ENCODE data around the gene FYCO1.

The FYCO1 gene

DNA sequence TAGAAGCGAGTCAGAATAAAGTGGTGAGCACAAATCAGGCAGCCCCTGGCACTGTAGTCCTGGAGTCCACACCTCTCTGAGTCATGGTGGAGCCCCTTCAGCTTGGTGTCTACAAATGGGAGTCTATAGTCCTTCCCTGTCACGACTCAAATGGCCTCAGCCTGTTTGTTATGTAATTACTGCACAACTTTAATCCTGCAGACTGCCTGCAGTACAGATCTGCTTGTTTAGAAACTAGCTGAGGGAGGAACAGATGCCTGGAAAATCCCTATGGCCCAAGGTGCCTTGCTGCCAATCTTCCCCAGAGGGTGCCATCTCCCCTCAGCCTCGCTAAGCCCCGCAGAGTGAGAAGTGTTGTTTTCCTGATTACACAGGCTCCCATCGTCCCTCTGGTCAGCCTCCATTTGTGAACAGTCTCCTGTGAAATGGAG lies 56.3 kb downstream of the FYCO1 start:
- peaks cover 0 to 3% (median 0%) of the 10 kb centered on the region in 5 donors for H3K9me3 ChIP-seq (ENCODE audit: control insufficient read depth in 5 of 5, low read length in 5 of 5)
- no peak overlapping the region for H3K27ac ChIP-seq (ENCODE audit: low read depth, low read length)
- peaks cover 6 to 55% (median 36%) of the 10 kb centered on the region in 5 donors for H3K36me3 ChIP-seq (ENCODE audit: control insufficient read depth in 5 of 5, insufficient read depth in 5 of 5, low read length in 5 of 5)

DNA sequence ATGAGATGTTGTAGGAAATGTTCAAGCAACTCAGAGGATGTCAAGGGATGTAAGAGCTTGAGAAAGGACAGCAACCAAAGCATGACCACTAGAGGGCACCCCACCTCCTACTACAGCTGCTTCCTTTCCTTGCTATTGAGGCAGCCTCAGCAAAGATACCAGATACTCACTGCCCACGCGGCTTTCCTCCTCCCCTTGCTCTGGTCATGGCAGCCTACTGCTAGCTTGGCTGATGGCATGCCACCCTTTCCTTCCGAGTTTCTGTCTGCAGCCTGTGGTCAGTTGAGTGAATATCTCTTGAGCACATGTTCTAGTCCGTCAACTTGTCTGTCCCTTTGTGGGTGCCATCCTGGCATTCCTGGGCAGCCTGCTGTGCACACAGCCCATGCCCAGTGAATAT lies 56.8 kb downstream of the FYCO1 start:
- H3K4me3 ChIP-seq (ENCODE audit: low read depth in 1 of 5, low read length in 5 of 5), result no peak overlapping the region
- no peak overlapping the region for H3K9ac ChIP-seq (ENCODE audit: low read length in 5 of 5)
- H3K9me3 ChIP-seq (ENCODE audit: control insufficient read depth in 5 of 5, low read length in 5 of 5), result peaks cover 0 to 3% (median 0%) of the 10 kb centered on the region in 5 donors
- peaks cover 2 to 16% (median 6%) of the 10 kb centered on the region in 5 donors for H3K4me1 ChIP-seq (ENCODE audit: control insufficient read depth in 5 of 5, insufficient read depth in 5 of 5, low read length in 5 of 5)
- H3K27ac ChIP-seq (ENCODE audit: low read depth, low read length), result no peak overlapping the region
- no peaks in the 10 kb centered on the region for H3K27me3 ChIP-seq (ENCODE audit: control insufficient read depth in 5 of 5, insufficient read depth in 4 of 5, low read length in 5 of 5)
- peaks cover 9 to 58% (median 38%) of the 10 kb centered on the region in 5 donors for H3K36me3 ChIP-seq (ENCODE audit: control insufficient read depth in 5 of 5, insufficient read depth in 5 of 5, low read length in 5 of 5)

More for the DNA sequence above, 56.3 kb downstream of the FYCO1 start:
- peaks cover 2 to 16% (median 6%) of the 10 kb centered on the region in 5 donors for H3K4me1 ChIP-seq (ENCODE audit: control insufficient read depth in 5 of 5, insufficient read depth in 5 of 5, low read length in 5 of 5)
- no peaks in the 10 kb centered on the region for H3K27me3 ChIP-seq (ENCODE audit: control insufficient read depth in 5 of 5, insufficient read depth in 4 of 5, low read length in 5 of 5)
- H3K9ac ChIP-seq (ENCODE audit: low read length in 5 of 5), result no peak overlapping the region
- no peak overlapping the region for H3K4me3 ChIP-seq (ENCODE audit: low read depth in 1 of 5, low read length in 5 of 5)

- peaks cover 2 to 16% (median 6%) of the 10 kb centered on the region in 5 donors for H3K4me1 ChIP-seq (ENCODE audit: control insufficient read depth in 5 of 5, insufficient read depth in 5 of 5, low read length in 5 of 5)
- no peak overlapping the region for H3K9ac ChIP-seq (ENCODE audit: low read length in 5 of 5)
- peaks cover 17 to 62% (median 42%) of the 10 kb centered on the region in 5 donors for H3K36me3 ChIP-seq (ENCODE audit: control insufficient read depth in 5 of 5, insufficient read depth in 5 of 5, low read length in 5 of 5)
- H3K9me3 ChIP-seq (ENCODE audit: control insufficient read depth in 5 of 5, low read length in 5 of 5), result peaks cover 0 to 3% (median 0%) of the 10 kb centered on the region in 5 donors
- H3K27me3 ChIP-seq (ENCODE audit: control insufficient read depth in 5 of 5, insufficient read depth in 4 of 5, low read length in 5 of 5), result no peaks in the 10 kb centered on the region
- H3K4me3 ChIP-seq (ENCODE audit: low read depth in 1 of 5, low read length in 5 of 5), result no peak overlapping the region
- H3K27ac ChIP-seq (ENCODE audit: low read depth, low read length), result no peak overlapping the region
Measured at GRCh38 chr3:45938043-45938435, 57.6 kb downstream of the FYCO1 start.

- H3K4me3 ChIP-seq (ENCODE audit: low read depth in 1 of 5, low read length in 5 of 5), result no peak overlapping the region
- peaks cover 0 to 3% (median 0%) of the 10 kb centered on the region in 5 donors for H3K9me3 ChIP-seq (ENCODE audit: control insufficient read depth in 5 of 5, low read length in 5 of 5)
- H3K9ac ChIP-seq (ENCODE audit: low read length in 5 of 5), result no peak overlapping the region
- H3K27ac ChIP-seq (ENCODE audit: low read depth, low read length), result no peak overlapping the region
- H3K4me1 ChIP-seq (ENCODE audit: control insufficient read depth in 5 of 5, insufficient read depth in 5 of 5, low read length in 5 of 5), result peaks cover 1 to 10% (median 3%) of the 10 kb centered on the region in 5 donors
- no peaks in the 10 kb centered on the region for H3K27me3 ChIP-seq (ENCODE audit: control insufficient read depth in 5 of 5, insufficient read depth in 4 of 5, low read length in 5 of 5)
- H3K36me3 ChIP-seq (ENCODE audit: control insufficient read depth in 5 of 5, insufficient read depth in 5 of 5, low read length in 5 of 5), result peaks cover 19 to 61% (median 47%) of the 10 kb centered on the region in 5 donors
Measured at GRCh38 chr3:45937206-45938042, 58.2 kb downstream of the FYCO1 start.

- Histone ChIP-seq H3K27me3 (ENCODE audit: control insufficient read depth in 5 of 5, insufficient read depth in 4 of 5, low read length in 5 of 5) (no peaks in the 10 kb centered on the region), H3K27ac (ENCODE audit: low read depth, low read length) (no peak overlapping the region), H3K36me3 (ENCODE audit: control insufficient read depth in 5 of 5, insufficient read depth in 5 of 5, low read length in 5 of 5) (peaks cover 19 to 68% (median 58%) of the 10 kb centered on the region in 5 donors), H3K9me3 (ENCODE audit: control insufficient read depth in 5 of 5, low read length in 5 of 5) (peaks cover 0 to 3% (median 0%) of the 10 kb centered on the region in 5 donors), H3K4me3 (ENCODE audit: low read depth in 1 of 5, low read length in 5 of 5) (no peak overlapping the region), H3K4me1 (ENCODE audit: control insufficient read depth in 5 of 5, insufficient read depth in 5 of 5, low read length in 5 of 5) (peaks cover 0 to 5% (median 2%) of the 10 kb centered on the region in 5 donors), H3K9ac (ENCODE audit: low read length in 5 of 5) (no peak overlapping the region)
Measured at GRCh38 chr3:45936261-45936660, 59.4 kb downstream of the FYCO1 start.

- no peak overlapping the region for H3K27ac ChIP-seq (ENCODE audit: low read depth, low read length)
- peaks cover 19 to 90% (median 84%) of the 10 kb centered on the region in 5 donors for H3K36me3 ChIP-seq (ENCODE audit: control insufficient read depth in 5 of 5, insufficient read depth in 5 of 5, low read length in 5 of 5)
Measured at GRCh38 chr3:45933591-45933990, 62.0 kb downstream of the FYCO1 start.

DNA sequence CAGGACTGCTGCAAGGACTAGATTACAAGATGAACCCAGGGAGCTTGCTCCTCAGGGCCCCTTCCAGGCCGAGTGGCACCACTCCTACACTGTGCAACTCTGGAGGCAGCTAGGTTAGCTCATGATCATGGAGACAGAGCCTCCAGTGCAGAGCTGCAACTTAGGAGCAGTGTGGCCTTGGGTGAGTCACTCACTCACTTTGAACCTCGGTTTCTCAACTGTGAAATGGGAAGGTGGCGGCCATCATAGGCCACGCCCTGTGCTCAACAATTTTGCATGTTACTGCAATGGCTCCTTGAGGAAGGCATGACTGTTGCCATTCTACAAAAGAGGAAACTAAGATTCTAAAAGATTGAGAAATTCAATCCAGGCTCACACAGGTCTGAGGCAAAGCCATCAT lies 63.5 kb downstream of the FYCO1 start:
- no peak overlapping the region for H3K4me3 ChIP-seq (ENCODE audit: low read depth in 1 of 5, low read length in 5 of 5)
- H3K9ac ChIP-seq (ENCODE audit: low read length in 5 of 5), result no peak overlapping the region
- H3K27me3 ChIP-seq (ENCODE audit: control insufficient read depth in 5 of 5, insufficient read depth in 4 of 5, low read length in 5 of 5), result no peaks in the 10 kb centered on the region
- no peak overlapping the region for H3K27ac ChIP-seq (ENCODE audit: low read depth, low read length)
- H3K4me1 ChIP-seq (ENCODE audit: control insufficient read depth in 5 of 5, insufficient read depth in 5 of 5, low read length in 5 of 5), result no peaks in the 10 kb centered on the region
- peaks cover 19 to 97% (median 89%) of the 10 kb centered on the region in 5 donors for H3K36me3 ChIP-seq (ENCODE audit: control insufficient read depth in 5 of 5, insufficient read depth in 5 of 5, low read length in 5 of 5)
- no peaks in the 10 kb centered on the region for H3K9me3 ChIP-seq (ENCODE audit: control insufficient read depth in 5 of 5, low read length in 5 of 5)

More at GRCh38 chr3:45933591-45933990, 62.0 kb downstream of the FYCO1 start:
- Histone ChIP-seq H3K27me3 (ENCODE audit: control insufficient read depth in 5 of 5, insufficient read depth in 4 of 5, low read length in 5 of 5) (no peaks in the 10 kb centered on the region), H3K9ac (ENCODE audit: low read length in 5 of 5) (no peak overlapping the region), H3K9me3 (ENCODE audit: control insufficient read depth in 5 of 5, low read length in 5 of 5) (no peaks in the 10 kb centered on the region), H3K4me1 (ENCODE audit: control insufficient read depth in 5 of 5, insufficient read depth in 5 of 5, low read length in 5 of 5) (no peaks in the 10 kb centered on the region), H3K4me3 (ENCODE audit: low read depth in 1 of 5, low read length in 5 of 5) (no peak overlapping the region)

DNA sequence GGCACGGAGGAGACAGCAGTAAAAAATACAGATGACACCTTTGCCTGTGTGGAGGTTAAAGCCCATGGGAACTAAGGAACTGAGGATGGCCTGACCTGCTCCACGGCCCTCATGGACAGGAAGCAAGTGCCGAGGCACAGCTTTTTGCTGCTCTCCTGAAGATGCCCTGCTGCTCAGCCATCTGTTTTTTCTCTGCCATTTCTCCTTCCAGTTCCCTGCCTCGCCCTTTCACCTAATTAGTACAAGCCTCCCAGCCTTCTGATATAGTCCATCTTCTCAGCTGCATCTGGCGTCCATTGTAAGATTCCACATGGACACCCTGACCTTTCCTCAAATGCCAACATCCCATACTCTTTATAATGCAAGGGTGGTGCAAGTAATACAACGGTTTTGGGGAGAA lies 64.1 kb downstream of the FYCO1 start:
- Histone ChIP-seq H3K27me3 (ENCODE audit: control insufficient read depth in 5 of 5, insufficient read depth in 4 of 5, low read length in 5 of 5) (no peaks in the 10 kb centered on the region), H3K4me3 (ENCODE audit: low read depth in 1 of 5, low read length in 5 of 5) (no peak overlapping the region), H3K36me3 (ENCODE audit: control insufficient read depth in 5 of 5, insufficient read depth in 5 of 5, low read length in 5 of 5) (peaks cover 19 to 94% (median 86%) of the 10 kb centered on the region in 5 donors), H3K27ac (ENCODE audit: low read depth, low read length) (no peak overlapping the region), H3K4me1 (ENCODE audit: control insufficient read depth in 5 of 5, insufficient read depth in 5 of 5, low read length in 5 of 5) (no peaks in the 10 kb centered on the region), H3K9ac (ENCODE audit: low read length in 5 of 5) (no peak overlapping the region), H3K9me3 (ENCODE audit: control insufficient read depth in 5 of 5, low read length in 5 of 5) (no peaks in the 10 kb centered on the region)

DNA sequence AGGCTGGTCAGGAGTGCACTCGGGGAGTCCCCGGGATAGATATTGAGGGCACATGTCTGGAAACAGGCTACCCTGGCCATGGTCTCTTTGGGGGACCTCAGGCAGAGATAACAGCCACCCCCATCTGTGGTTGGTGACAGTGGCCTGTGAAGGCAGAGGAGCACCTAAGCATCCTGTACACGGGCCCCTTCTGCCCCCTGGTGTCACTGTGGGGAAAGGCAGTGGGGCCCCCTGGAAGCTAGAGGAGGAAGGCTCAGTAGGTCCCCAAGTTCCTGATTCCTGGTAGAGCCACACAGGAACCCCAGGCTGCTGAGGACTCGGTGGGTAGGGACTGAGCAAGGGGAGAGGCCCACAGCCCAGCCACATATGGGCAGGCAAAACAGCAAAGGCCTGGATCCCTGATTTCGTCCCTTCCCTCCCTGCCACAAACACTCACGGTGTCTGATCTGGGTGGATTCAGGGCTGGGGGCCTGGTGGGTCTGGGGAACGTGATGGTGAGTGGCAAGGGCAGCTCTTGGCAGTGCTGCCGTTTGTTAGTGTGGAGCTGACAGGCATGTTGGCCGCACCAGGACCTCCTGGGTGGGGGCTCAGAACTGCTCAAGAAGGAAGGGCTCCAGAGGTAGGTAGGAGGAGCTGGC lies 66.5 kb downstream of the FYCO1 start:
- Histone ChIP-seq H3K4me3 (ENCODE audit: low read depth in 1 of 5, low read length in 5 of 5) (no peak overlapping the region), H3K27me3 (ENCODE audit: control insufficient read depth in 5 of 5, insufficient read depth in 4 of 5, low read length in 5 of 5) (no peaks in the 10 kb centered on the region), H3K27ac (ENCODE audit: low read depth, low read length) (no peak overlapping the region), H3K9ac (ENCODE audit: low read length in 5 of 5) (no peak overlapping the region), H3K36me3 (ENCODE audit: control insufficient read depth in 5 of 5, insufficient read depth in 5 of 5, low read length in 5 of 5) (peaks cover 17 to 82% (median 70%) of the 10 kb centered on the region in 5 donors), H3K4me1 (ENCODE audit: control insufficient read depth in 5 of 5, insufficient read depth in 5 of 5, low read length in 5 of 5) (no peaks in the 10 kb centered on the region), H3K9me3 (ENCODE audit: control insufficient read depth in 5 of 5, low read length in 5 of 5) (no peaks in the 10 kb centered on the region)

DNA sequence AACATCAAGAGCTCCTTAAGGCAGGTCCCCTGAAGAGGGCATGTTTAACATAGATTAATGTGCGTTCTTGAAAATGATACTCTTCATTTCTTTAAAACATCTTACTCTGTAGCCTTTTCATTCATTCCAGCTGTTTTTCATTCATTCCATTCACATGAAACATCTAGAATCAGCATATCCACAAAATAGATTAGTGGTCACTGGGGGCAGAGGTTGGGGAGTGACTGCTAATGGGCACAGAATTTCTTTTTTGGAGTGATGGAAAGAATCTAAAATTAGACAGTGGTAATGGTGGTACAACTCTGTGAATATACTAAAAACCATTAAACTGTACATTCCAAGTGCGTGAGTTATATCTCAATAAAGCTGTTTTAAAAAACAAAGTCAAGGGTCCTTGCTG lies 67.7 kb downstream of the FYCO1 start:
- Histone ChIP-seq H3K27ac (ENCODE audit: low read depth, low read length) (no peak overlapping the region), H3K36me3 (ENCODE audit: control insufficient read depth in 5 of 5, insufficient read depth in 5 of 5, low read length in 5 of 5) (peaks cover 5 to 82% (median 75%) of the 10 kb centered on the region in 5 donors), H3K9ac (ENCODE audit: low read length in 5 of 5) (no peak overlapping the region), H3K27me3 (ENCODE audit: control insufficient read depth in 5 of 5, insufficient read depth in 4 of 5, low read length in 5 of 5) (no peaks in the 10 kb centered on the region), H3K4me1 (ENCODE audit: control insufficient read depth in 5 of 5, insufficient read depth in 5 of 5, low read length in 5 of 5) (no peaks in the 10 kb centered on the region), H3K9me3 (ENCODE audit: control insufficient read depth in 5 of 5, low read length in 5 of 5) (no peaks in the 10 kb centered on the region), H3K4me3 (ENCODE audit: low read depth in 1 of 5, low read length in 5 of 5) (no peak overlapping the region)
